Activated T-cell treated with anti-CD3 and anti-CD28 coated beads for 1 hour (primary cell): ENCODE results near the gene KIF26B.

Source experiments
- DNase-seq: peaks from one replicate; pipeline ENCODE4 v3.0.0-alpha.2; 2020; ENCODE audit warnings: low read depth

Gene KIF26B

DNA sequence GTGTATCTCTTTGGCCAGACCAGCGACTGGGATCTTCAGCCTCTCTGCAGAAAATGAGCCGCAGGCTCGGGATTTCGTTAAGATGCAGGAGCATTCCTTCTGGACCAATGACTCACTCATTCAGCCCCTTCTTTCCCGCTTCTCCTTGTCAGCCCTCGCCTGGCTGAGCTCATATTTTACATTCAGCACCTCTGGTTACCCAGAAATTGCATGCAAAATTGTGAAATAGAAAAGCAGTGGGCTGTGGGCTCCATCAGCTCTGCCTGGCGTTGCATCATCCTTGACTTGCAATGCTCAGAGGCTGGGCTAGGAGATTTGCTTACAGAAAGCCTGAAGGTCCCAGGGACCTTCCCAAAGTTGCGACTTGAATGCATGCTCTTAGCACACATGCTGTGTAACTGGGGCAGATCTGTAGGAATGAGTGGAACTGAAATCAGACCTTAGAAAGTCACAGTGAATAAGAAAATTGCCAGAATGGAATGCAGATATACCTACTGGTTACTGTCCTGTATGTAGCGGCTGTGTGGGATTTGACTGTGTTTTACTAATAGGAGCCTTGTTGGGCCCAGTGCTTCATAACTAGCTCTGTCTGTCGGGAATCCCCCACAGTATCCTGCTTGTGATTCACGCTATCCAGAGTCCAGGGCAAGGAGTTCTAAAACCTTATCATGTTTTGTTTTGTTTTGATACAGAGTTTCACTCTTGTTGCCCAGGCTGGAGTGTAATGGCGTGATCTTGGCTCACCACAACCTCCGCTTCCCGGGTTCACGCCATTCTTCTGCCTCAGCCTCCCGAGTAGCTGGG, 444.8 kb downstream of the KIF26B start:
- no peak for DNase-seq

DNA sequence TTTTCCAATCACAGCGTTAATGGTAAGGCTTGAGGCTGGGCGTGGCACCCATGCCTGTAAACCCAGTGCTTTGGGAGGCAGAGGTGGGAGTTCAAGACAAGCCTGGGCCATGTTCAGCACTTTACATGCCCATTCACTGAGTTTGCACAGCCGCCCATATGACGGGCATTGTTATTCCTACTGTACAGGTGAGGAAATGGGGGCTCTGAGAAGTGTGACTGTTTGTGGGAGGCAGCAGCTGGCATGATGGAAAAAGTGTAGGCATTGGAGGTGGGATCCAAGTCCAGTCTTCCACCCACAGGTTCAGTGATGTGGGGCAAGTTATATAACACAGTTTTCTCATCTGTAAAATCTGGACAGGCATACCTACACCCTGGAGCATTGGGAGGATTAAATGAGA, 445.9 kb downstream of the KIF26B start:
- DNase-seq = no peak

DNA sequence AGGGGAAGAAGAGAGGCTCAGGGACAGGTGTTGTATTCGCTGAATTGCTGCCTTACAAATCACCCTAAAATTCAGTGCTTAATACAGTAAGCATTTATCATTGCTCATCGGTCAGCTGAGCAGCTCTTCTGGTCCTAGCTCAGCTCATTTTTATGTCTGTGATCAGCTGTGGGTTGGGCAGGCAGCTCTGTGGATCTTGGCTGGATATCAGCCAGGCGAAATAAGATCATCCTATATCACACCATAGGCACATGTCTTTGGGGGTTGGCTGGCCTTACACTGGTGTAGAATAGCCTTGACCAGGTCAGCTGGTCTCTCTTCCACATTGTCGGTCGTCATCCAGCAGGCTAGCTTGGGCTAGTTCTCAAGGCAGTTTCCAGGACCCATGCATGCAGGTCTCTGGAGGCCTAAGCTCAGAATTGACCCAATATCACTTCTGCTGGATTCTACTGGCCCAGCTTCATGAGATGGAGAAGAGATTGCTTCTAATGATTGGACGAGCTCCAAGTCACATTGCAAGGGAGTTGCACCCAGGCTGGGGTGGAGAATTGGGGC, 448.6 kb downstream of the KIF26B start:
- no peak for DNase-seq

DNA sequence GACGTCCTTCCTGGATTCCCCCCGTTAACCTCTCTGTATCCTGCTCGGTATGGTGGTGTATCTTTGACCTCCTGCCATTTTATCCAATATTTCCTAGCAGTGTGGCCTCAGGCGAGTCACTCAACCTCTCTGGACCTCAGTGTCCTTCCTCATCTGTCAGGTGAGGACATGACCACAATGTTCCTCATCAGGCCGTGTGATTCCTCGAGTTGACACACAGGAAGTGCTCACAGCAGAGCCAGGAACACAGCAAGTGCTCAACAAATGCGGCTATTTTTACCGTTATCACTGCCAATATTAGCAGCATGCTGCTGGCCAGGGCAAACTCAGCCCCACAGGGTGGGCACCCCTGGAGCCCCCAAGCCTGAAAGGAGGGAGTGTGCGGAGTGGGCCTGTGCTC, 450.2 kb downstream of the KIF26B start:
- DNase-seq = no peak

DNA sequence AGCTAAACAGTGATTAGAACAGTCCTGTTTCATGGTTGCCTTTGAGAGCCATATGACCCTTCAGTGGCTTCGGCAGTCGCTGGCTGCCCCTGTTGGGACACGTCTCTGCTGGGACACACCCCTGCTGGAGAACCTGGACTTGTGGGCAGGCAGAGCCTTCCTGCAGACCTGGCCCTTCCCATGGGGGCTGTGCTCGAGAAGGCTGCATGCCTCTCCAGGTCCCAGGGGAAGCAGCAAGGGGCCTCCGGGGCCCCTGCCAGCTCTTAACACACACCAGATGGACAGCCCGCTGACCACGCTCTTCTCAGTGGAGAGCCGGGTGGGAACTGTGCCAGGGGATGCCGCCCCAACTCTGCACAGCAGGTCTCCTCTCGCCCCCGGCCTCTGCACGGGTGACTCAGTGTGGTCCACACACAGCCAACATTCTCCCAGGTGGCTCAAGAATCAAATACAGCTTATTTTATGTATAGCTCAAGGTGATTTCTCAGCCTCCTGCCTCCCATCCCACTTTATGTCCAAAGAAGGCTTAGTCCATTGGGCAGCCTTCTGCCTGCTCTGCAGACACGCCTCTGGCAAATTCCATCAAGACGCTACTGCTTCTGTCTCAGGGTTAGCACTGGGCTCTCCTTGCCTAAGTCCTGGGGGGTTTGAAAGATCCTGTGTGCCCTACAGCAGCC, 450.8 kb downstream of the KIF26B start:
- DNase-seq = no peak

DNA sequence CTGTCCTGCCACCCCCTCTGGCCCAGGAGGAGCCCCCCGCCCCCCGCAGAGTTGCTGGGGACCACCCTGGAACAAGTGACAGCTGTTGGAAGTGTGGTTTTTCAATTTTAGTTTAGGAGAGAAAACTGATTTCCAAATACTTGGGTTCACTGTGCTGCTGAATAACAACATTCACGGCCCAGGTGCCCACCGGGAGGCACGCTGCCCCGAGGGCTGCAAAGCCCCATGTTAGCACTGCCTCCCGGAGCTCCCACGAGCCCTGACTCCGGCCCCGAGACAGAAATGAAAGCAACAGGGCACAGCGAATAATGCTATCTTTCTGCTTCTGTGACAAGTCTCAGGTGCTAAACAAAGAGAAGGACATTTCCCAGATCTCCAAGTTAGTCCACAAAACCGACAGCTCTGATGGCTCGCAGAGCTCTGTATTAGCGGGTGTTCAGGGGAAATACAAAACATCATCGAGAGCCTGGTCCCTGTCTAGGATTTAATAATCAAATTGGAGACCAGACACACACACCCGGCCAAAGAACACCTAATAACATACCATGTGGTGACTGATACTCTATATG, 451.5 kb downstream of the KIF26B start:
- no peak for DNase-seq

DNA sequence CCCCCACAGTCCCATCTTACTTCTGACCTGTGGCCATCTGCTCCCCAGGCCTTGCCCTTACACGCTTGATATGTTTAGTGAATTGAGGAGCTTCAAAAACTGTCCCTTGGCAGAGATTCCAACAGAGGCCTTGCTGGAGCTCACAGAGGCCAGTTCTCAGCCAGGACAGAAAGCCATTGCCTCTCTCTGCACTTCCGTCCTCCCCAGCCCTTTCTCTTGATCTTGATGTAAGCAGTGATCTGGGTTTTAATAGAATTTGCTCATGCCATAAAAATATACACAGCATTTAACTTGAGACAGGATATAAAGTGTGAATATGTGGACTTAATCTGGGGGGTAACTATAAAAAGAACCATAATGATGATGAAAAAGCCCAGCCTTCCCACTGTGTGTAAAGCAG, 453.5 kb downstream of the KIF26B start:
- DNase-seq = no peak

DNA sequence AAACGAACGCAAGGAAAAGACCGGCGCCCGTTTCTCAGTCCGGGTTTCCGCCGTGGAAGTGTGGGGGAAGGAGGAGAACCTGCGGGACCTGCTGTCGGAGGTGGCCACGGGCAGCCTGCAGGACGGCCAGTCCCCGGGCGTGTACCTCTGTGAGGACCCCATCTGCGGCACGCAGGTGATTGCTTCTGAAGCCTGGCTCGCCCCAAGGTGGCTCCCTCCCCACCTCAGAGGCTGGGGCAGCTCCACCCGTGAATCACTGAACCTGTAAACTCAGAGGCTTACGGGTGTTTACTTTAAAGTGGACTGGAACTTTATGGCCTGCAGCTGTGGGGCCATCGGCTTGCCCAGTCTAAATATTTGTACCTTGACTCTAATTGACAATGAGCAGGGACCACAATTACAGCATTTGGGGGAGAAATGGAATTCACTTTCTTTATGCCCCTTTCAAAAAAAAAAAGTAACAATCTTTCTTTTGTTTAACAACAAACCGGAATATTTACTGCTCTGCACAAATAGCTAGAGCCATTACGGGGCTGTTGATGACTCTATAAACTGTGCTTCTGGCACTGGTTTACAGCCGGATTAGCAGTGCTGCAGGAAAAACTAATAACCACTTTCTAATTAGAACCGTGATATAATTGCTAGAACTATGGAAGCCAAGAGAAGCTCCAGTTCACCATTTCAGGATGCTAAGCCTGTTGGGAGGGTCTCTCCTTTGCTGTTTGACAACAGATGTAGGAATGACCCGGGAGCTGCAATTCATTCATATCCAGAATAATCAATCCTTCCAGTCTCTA, 454.8 kb downstream of the KIF26B start:
- DNase-seq = no peak

DNA sequence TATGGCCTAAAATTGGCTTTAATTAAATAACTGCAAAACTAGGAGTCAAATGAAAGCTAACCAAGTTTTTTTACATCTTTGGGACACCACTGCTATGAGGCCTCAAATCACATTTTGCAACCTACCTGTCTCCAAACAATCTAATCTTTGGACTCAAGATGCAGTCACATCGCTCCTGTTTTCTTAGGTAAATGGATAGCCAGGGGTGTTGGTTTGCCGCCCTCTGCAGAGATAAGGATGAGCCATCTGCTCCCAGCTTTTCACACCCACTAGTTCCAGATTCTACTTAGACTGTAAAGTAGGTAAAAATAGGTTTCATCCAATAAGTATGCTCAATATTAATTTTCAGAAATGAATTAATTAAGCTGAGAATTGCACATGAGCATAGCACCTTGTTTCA, 456.5 kb downstream of the KIF26B start:
- DNase-seq = no peak

DNA sequence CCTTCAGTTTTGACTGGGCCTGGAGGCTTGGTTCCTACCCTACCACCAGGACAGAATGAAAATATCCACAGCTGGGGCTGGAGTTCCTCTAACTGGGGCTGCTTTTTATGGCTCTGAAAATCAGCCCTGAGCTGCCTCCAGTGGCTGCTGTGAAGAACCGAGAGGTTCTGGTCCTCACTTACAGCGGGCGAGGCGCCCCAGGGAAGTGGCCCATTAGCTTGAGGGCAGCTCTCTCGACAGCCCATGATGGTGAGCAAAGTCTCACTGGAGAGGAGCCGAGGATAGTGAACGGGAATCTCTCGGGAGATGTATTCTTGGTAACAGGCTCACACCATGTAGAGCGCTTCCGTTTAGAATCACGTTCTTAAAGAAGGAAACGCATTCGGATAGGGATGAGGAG, 459.7 kb downstream of the KIF26B start:
- DNase-seq = no peak

DNA sequence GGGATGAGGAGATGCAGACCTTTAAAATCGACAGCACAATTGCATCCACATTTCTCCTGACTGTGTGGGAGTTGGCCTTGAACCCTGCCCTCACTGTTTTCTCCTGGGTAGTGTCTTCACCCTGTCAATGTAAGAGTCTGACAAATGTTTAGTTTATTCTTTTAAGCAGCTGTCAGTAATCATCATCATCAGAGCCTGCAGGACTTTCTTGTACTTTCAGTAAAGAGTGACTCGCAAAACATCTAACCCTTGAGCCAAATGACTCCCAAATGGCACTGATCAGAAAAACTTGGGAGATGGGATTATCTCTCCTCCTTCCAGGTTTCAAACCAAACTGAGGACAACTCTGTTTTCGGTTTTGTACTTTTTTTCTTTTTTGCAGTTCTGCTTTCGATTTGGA, 460.2 kb downstream of the KIF26B start:
- DNase-seq = no peak

DNA sequence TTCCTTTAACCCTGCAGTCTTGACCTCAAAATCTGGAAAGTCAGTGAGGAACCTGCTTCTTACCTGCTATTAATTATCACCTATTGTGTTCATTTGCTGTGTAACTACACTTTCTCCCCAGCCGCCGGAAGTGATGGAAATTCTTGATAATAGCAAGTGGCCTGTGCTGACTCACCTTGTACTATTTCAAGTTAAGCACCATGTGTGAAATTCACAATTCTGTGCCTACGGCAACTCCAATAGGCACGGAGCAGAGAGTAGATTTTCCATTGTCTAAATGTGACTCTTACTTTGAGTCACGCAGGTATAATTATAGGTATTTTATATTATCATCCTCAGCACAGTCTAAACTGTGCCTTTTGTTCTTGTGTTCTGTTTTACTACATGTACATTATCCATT, 466.8 kb downstream of the KIF26B start:
- no peak for DNase-seq

DNA sequence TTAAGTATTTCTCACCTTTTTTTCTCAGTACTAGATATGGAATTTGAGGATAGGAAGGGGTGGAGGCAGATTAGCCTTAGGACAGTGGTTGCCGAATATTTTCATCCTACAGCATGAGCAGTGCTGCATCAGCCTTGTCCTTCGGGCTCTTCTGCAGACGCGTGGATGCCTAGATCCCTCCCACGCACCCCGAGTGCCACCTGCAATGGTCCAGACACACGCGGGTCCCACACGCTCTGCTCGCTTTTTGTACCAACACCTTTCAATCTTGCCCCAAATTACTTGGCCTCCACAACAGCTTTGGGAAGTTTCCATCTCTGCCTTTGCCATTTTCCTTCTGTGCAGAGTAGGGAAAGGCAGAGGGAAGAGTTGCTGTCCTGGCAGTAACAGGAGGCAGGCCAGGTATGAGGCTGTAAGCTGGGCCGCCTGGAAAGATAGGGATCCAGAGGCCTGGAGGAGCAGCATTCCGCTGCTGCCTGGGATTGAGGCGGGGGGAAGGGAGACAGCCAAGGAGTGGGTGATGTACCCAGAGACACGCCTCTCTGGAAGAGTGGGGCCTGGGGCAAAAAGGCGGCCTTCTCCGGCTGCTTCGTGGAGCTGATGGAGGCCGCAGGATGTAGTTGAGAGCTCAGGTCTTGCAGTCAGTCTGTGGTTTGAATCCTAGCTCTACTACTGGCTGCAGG, 467.7 kb downstream of the KIF26B start:
- DNase-seq = no peak

DNA sequence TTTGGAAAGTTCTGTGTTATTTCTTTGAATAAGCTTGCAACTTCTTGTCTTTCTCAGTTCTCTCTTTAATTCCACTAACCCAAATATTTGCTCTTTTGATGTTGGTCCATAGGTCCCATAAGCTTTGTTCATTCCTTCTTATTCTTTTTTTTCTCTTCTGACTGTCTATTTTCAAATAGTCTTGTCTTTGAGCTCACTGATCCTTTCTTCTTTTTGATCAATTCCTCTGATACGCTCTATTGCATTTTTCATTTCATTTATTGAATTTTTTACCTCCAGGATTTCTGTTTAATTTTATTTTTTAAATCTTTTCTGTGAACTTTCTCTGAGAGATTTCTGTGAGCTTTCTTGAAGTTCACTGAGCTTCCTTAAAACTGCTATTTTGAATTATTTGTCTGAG, 486.6 kb downstream of the KIF26B start:
- no peak for DNase-seq

DNA sequence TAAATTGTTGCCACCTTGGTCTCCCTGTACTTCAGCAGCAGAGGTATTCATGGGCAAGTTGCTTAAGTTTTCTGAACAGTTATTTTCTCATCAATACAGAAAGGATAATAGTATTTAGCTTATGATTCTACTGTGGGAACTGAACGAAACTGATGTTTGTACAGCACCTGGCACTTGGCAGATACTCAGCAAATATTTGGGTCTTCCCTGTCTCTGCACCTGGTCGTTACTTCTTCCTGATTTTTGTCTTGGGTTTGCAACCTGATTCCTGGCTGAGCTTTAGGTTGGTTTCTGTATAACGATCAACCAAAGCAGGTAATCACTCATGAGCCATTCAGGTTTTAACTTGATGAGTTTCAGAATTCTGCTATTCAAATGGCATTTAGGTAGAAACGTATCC, 490.6 kb downstream of the KIF26B start:
- no peak for DNase-seq

DNA sequence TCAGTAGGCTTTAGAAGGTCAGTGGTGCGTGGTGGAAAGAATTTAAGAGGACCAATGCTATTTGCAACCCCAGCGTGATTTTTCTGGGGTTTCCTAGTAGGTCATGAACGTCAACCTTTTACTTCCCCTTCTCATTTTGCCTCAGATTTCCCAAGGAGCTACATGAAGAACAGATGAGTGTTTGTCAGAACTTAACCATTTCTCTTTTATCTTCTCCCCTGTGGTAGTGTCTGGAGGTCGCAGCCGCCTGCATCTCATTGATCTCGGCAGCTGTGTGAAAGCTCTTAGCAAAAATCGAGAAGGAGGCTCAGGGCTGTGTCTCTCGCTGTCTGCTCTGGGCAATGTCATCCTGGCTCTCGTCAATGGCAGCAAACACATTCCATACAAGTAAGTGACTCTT, 491.1 kb downstream of the KIF26B start:
- DNase-seq = no peak

DNA sequence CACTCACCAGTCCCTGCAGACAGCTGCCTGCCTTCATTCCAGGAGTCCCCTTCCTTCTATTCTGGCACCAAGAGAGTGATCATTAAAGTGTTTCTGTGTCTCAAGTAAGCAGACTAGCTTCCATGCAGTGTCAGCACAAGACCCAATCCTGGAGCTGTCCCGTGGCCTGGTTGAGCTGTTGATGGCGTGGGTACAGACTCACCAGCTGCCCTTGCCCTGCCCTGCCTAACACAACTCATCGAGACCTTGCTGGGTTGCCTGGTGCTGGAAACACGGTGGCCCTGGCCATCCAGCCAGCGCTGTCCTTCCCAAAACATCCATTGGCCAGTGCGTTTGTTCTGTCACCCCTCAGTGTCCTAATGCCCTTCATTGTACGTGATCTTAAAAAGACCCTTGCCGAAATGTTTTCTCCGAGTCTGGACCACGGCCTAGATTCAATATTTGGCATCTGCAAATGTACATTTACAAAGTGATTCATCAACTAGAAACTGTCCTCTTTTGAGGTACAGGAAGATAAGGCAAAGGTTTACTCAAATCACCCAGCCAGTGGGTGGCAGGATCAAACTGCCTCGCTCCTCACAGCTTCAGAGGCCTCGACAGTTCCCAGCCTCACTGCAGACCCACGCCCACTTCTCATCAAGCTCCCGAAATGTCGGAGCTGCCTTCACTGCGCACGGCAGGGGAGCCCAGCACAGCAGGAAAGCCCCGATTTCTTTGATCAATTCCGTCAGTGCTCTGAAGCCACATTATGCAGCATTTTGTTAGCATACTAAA, 494.2 kb downstream of the KIF26B start:
- DNase-seq = no peak

DNA sequence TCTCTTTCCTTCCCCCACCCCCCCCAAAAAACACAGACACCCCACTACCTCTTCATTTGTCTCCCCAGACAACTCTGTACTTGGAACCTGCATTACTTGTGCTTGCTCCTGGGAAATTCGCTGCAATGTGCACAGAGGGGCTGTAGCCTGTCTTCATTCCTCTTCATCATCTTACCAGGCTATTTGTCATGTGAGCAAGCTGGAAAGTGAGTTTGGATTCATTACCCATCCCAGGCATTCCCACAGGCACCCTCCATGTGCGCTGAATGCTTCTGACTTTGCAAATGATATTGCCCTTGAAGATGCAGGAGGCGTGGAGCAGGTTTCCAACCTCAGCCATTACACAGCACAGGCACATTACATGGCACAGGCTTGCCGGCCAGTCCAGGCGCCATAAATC, 494.9 kb downstream of the KIF26B start:
- DNase-seq = no peak

DNA sequence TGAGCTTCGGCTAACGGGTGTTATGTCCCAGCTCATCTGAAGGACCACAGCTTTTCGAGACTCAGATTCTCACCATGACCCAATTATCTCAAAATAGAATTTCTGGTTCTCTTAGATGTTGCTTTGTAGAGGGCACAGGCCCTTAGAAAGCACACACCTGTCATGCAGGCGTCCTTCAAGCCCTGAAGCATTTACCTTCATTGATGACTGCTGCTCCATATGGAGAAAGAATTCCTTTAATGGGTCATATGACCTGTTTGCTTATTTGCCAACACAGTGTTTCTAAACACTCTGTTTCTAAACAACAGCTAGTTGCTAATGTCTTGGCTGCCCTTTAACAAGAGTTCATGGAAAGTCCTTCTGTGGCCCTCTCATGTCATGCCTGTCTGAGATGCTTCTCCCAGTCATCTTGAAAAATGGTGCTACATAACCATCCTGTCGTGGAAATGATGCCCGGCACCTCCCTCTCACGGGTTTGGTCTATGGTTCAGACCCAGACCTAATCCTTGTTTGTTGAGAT, 495.7 kb downstream of the KIF26B start:
- DNase-seq = no peak

DNA sequence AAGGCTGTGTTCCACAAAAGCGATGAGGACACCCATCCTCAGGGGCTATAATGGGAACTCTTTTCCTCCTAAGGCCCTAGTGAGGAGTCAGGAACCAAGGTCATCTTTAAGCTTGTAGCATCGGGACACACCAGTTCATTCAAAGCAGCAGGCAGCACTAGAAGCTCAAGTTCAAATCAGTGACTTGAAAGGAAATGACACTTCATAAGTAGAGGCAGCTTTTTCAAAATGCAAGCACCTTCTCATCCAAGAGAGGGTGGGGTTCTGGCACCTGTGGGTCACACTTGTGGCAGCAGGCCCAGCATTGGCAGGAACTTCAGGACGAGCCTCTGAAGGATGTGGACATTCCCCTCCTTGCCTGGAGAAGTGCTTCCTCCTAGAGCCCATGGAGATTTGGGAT, 496.3 kb downstream of the KIF26B start:
- no peak for DNase-seq

DNA sequence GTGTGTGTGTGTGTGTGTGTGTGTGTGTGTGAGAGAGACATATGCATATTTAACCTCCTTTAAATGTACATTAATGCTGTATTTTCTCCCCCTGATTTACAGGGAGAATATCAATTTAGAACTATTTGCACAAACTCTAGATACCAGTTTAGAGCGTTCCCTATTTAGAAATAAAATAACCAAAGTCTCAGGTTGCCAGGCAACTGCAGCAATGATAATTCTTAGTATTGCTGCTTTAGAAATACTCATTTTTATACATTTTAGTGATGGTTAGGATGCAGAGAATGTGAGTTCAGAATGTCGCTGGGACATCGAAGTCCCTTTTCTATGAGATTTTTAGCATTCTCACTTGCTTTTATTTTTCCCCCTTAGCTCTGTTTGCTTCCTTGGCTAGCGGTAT, 497.3 kb downstream of the KIF26B start:
- no peak for DNase-seq
